Ishikawa (cell line): Measurements from ENCODE around the gene SLC7A7.

ENCODE experiments used
- CEBPB ChIP-seq: IDR thresholded peaks from 2 replicates; pipeline ENCODE4 v1.6.1; 2012
- REST ChIP-seq: IDR thresholded peaks from 2 replicates; pipeline ENCODE4 v1.6.1; 2012; ENCODE audit warnings: low read depth, mild to moderate bottlenecking

GRCh38 chr14:22792158-22792557 is 23.1 kb downstream of the SLC7A7 start:
- TF ChIP-seq REST (no peak), CEBPB (no peak)
